Measurements from ENCODE around the gene CRAMP1.

GRCh38 chr16:1620391-1620790, 8.2 kb downstream of the CRAMP1 start:
- TF ChIP-seq GATA3 (IDR thresholded peaks at IDR 0.05; ENCODE audit: borderline replicate concordance) (no peak), POLR2A (IDR thresholded peaks at IDR 0.05; ENCODE audit: low read length) (no peak), REST (IDR thresholded peaks at IDR 0.05) (no peak), CTCF (IDR thresholded peaks at IDR 0.05) (no peak), BCL3 (IDR thresholded peaks at IDR 0.05) (no peak), FOXS1 (CRISPR knock-in tag; IDR thresholded peaks at IDR 0.05) (no peak), KDM5A (IDR thresholded peaks at IDR 0.05) (no peak), ZFP36 (IDR thresholded peaks at IDR 0.05; ENCODE audit: borderline replicate concordance, partially characterized antibody) (no peak), RNF2 (IDR thresholded peaks at IDR 0.05; ENCODE audit: borderline replicate concordance, low read depth) (no peak), EP300 (IDR thresholded peaks at IDR 0.05) (no peak), SMC3 (IDR thresholded peaks at IDR 0.05) (no peak)
